HEK293T (cell line): ENCODE measurements around the gene MEGF9.

Source experiments
- CTCF ChIA-PET: fragments of 350-600 bp; formaldehyde crosslinking; extraction: SDS; loops from one replicate; lab custom pipeline; 2021; ENCODE audit warnings: antibody characterized with exemption, inconsistent platforms; lab: Yijun Ruan, JAX
- POLR2A ChIA-PET: fragments of 350-600 bp; formaldehyde crosslinking; extraction: SDS; loops from one replicate; lab custom pipeline; 2020; ENCODE audit warnings: antibody characterized with exemption, inconsistent platforms; lab: Yijun Ruan, JAX
- DNase-seq: peaks from one replicate; pipeline ENCODE4 v3.0.0; 2012; ENCODE audit warnings: mixed read lengths; ENCODE audit errors: extremely low spot score
- ARNT ChIP-seq: fragments of 450-650 bp; IDR thresholded peaks from 2 replicates; pipeline ENCODE4 v1.6.1; 2017; ENCODE audit warnings: mild to moderate bottlenecking
- BHLHE40 ChIP-seq: fragments of 450-650 bp; IDR thresholded peaks from 2 replicates; pipeline ENCODE4 v1.6.1; 2016; ENCODE audit warnings: mild to moderate bottlenecking, moderate library complexity, borderline replicate concordance
- CTBP1 ChIP-seq: fragments of 450-650 bp; IDR thresholded peaks from 2 replicates; pipeline ENCODE4 v1.6.1; 2016; ENCODE audit warnings: borderline replicate concordance
- ELF4 ChIP-seq: fragments of 450-650 bp; IDR thresholded peaks from 2 replicates; pipeline ENCODE4 v1.6.1; 2017; ENCODE audit warnings: antibody characterized with exemption
- FOXA1 ChIP-seq: fragments of 450-650 bp; IDR thresholded peaks from 2 replicates; pipeline ENCODE4 v1.6.1; 2016; ENCODE audit warnings: mild to moderate bottlenecking
- FOXK2 ChIP-seq: fragments of 450-650 bp; IDR thresholded peaks from 2 replicates; pipeline ENCODE4 v1.6.1; 2016; ENCODE audit warnings: mild to moderate bottlenecking
- FOXM1 ChIP-seq: fragments of 450-650 bp; IDR thresholded peaks from 2 replicates; pipeline ENCODE4 v1.6.1; 2017; ENCODE audit warnings: mild to moderate bottlenecking, borderline replicate concordance
- HDGF ChIP-seq: fragments of 450-650 bp; IDR thresholded peaks from 2 replicates; pipeline ENCODE4 v1.6.1; 2017; ENCODE audit warnings: antibody characterized with exemption, borderline replicate concordance
- L3MBTL2 ChIP-seq: fragments of 450-650 bp; conservative IDR thresholded peaks from 2 replicates; pipeline ENCODE4 v1.6.1; 2016; ENCODE audit warnings: mild to moderate bottlenecking
- LEF1 ChIP-seq: fragments of 450-650 bp; IDR thresholded peaks from 2 replicates; pipeline ENCODE4 v1.6.1; 2017; ENCODE audit warnings: mild to moderate bottlenecking, borderline replicate concordance
- NFRKB ChIP-seq: fragments of 450-650 bp; IDR thresholded peaks from 2 replicates; pipeline ENCODE4 v1.6.1; 2016; ENCODE audit warnings: mild to moderate bottlenecking, moderate library complexity
- PKNOX1 ChIP-seq: fragments of 450-650 bp; IDR thresholded peaks from 2 replicates; pipeline ENCODE4 v1.6.1; 2016
- SP1 ChIP-seq: fragments of 450-650 bp; IDR thresholded peaks from 2 replicates; pipeline ENCODE4 v1.6.1; 2017
- SUZ12 ChIP-seq: fragments of 450-650 bp; IDR thresholded peaks from 2 replicates; pipeline ENCODE4 v1.6.1; 2016; ENCODE audit warnings: mild to moderate bottlenecking
- TARDBP ChIP-seq: fragments of 450-650 bp; IDR thresholded peaks from 2 replicates; pipeline ENCODE4 v1.6.1; 2016
- ZNF384 ChIP-seq: fragments of 450-650 bp; IDR thresholded peaks from 2 replicates; pipeline ENCODE4 v1.6.1; 2016

The MEGF9 gene

DNA sequence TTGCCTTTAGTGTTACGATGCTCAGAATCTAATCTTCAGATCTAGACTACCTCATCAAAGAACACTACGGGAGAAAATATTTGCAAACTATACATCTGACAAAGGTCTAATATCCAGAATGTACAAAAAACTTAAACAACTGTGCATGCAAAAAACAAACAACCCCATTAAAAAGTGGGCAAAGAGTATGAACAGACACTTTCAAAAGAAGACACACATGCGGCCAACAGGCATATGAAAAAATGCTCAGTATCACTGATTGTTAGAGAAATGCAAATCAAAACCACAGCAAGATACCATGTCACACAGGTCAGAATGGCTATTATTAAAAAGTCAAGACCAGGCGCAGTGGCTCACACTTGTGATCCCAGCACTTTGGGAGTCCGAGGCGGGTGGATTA is 31.0 kb upstream of the MEGF9 start:
- CTCF ChIA-PET, result interaction anchor here (1.0 kb wide), 1 partner anchor 125 kb away, joined by 3 read pairs; no protein-coding TSS in a partner anchor
- POLR2A ChIA-PET, result no interaction called here
- DNase-seq, result no peak

GRCh38 chr9:120742951-120743416 is 28.7 kb upstream of the MEGF9 start:
- DNase-seq, result peak; percentile 70
- CTCF ChIA-PET, result no interaction called here
- POLR2A ChIA-PET, result no interaction called here
- TF ChIP-seq FOXA1, result no peak
- TF ChIP-seq SUZ12, result no peak
- TF ChIP-seq CTBP1, result no peak
- TF ChIP-seq SP1, result no peak
- peak; percentile 62 for TF ChIP-seq PKNOX1

More for the DNA sequence above, 31.0 kb upstream of the MEGF9 start:
- no peak for TF ChIP-seq L3MBTL2
- no peak for TF ChIP-seq LEF1
- no peak for TF ChIP-seq FOXA1
- TF ChIP-seq PKNOX1, result no peak
- TF ChIP-seq ELF4, result no peak
- TF ChIP-seq ARNT, result no peak
- no peak for TF ChIP-seq HDGF

- DNase-seq, result no peak
- CTCF ChIA-PET, result no interaction called here
- POLR2A ChIA-PET, result no interaction called here
- no peak for TF ChIP-seq ELF4
- TF ChIP-seq FOXA1, result no peak
- no peak for TF ChIP-seq FOXK2
- TF ChIP-seq SP1, result no peak
- no peak for TF ChIP-seq L3MBTL2
- TF ChIP-seq ARNT, result no peak
- no peak for TF ChIP-seq NFRKB
- TF ChIP-seq SUZ12, result no peak
- TF ChIP-seq BHLHE40, result no peak
- TF ChIP-seq TARDBP, result no peak
- TF ChIP-seq FOXM1, result no peak
- no peak for TF ChIP-seq PKNOX1
- TF ChIP-seq ZNF384, result no peak
- no peak for TF ChIP-seq HDGF
- TF ChIP-seq CTBP1, result no peak
- no peak for TF ChIP-seq LEF1
These were observed 27.4 kb upstream of the MEGF9 start for GRCh38 chr9:120741701-120742100.

DNA sequence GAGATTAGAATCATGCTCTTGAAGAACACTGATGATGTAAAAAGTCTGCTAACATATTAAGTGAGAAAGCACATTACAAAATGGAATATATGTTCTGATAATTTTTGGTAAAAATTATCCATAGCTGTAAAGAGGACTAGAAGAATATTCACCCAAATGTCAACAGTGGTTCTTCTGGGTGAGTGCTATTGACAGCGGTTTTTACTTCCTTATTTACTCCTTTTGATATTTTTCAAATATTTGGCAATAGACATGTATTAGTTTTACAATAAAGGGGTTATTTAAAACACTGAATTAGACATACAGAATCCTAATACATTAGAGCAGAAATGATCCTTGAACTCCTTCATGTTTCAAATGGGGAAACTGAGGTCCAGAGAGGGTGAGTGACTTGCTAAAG is 26.9 kb upstream of the MEGF9 start:
- DNase-seq, result no peak
- ChIA-PET CTCF (no interaction called here), POLR2A (no interaction called here)
- TF ChIP-seq L3MBTL2 (no peak), LEF1 (no peak), SUZ12 (no peak), ARNT (no peak), HDGF (no peak), NFRKB (no peak), FOXK2 (no peak), SP1 (no peak), BHLHE40 (no peak), FOXA1 (no peak), ELF4 (no peak)

DNA sequence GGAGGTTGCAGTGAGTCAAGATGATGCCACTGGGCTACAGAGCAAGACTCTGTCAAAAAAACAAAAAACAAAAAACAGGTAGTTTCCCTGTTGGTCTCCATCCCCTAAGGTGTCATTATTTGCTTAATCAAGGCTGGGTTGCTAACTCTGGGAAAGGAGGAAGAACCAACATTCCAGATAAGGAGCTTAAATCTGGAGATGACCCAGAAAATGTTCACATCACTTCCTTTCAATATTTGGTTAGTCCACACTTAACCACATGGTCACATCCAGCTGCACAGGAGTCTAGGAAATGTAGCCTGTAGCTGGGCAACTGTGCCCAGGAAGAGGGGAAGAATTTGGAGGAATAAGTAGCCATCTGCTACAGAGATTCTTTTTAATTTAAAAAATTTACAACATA is 25.9 kb upstream of the MEGF9 start:
- ChIA-PET POLR2A (no interaction called here), CTCF (interaction anchor here (1.5 kb wide), 1 partner anchor 10 kb away, joined by 4 read pairs; no protein-coding TSS in a partner anchor)
- TF ChIP-seq NFRKB (no peak), ARNT (no peak), FOXM1 (no peak), ZNF384 (no peak)
- no peak for DNase-seq

GRCh38 chr9:120737416-120738165 is 23.3 kb upstream of the MEGF9 start:
- POLR2A ChIA-PET, result no interaction called here
- CTCF ChIA-PET, result no interaction called here
- DNase-seq, result no peak
- no peak for TF ChIP-seq L3MBTL2
- TF ChIP-seq CTBP1, result no peak
- TF ChIP-seq FOXA1, result no peak
- no peak for TF ChIP-seq ZNF384
- TF ChIP-seq PKNOX1, result no peak
- TF ChIP-seq BHLHE40, result no peak
- no peak for TF ChIP-seq TARDBP
- TF ChIP-seq ELF4, result no peak
- no peak for TF ChIP-seq FOXK2
